GM12801 (cell line): ENCODE data around the gene POLR1E.

Experiments used
- TF ChIP-seq, protein P1 (sequence below): IDR thresholded peaks from one replicate; pipeline ENCODE4 v1.5.1; 2011; ENCODE audit warnings: control low read depth; ENCODE audit not compliant: insufficient read length; ENCODE audit errors: extremely low read depth

The POLR1E gene

GRCh38 chr9:37538099-37538498 lies 52.4 kb downstream of the POLR1E start:
- TF ChIP-seq, protein P1, sequence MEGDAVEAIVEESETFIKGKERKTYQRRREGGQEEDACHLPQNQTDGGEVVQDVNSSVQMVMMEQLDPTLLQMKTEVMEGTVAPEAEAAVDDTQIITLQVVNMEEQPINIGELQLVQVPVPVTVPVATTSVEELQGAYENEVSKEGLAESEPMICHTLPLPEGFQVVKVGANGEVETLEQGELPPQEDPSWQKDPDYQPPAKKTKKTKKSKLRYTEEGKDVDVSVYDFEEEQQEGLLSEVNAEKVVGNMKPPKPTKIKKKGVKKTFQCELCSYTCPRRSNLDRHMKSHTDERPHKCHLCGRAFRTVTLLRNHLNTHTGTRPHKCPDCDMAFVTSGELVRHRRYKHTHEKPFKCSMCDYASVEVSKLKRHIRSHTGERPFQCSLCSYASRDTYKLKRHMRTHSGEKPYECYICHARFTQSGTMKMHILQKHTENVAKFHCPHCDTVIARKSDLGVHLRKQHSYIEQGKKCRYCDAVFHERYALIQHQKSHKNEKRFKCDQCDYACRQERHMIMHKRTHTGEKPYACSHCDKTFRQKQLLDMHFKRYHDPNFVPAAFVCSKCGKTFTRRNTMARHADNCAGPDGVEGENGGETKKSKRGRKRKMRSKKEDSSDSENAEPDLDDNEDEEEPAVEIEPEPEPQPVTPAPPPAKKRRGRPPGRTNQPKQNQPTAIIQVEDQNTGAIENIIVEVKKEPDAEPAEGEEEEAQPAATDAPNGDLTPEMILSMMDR, result no peak

DNA sequence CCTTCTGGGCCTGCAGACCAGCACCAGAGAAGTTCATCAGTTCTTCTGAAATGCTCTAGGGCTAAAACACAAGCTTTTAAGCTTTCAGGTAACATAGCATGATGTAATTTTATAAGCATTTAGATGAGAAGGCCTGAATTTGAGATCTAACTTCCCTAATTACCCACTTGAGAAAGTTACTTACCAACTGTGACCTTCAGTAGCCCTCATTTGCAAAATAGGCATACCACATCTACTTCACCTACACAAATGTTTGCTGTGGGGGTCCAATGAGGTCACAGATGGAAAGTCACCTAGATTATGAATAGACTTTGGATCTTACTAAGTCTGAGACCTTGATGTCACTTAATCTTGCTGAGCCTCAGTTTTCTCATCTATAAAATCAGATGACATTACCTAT lies 53.9 kb downstream of the POLR1E start:
- TF ChIP-seq, protein P1, result no peak

DNA sequence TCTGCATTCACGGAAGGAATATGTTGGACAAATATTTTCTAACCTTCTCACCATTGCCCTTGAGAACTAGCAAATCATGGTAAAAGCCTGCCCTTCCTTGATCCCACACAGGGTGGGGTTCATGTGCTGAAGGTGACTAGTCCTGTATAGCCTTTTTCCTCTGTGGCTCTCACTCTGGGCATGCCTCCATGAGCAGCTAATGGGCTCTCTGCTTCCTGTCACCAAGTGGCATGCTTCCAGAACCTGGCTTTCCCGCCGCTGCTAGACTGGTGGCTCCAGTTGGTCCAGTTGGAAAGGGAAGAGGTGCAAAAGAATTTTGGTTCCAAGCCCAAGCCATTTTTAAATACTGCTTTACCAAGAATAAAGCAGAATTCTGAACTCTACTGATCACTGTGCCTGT lies 54.9 kb downstream of the POLR1E start:
- TF ChIP-seq, protein P1, result no peak

- TF ChIP-seq, protein P1, result no peak
Observed at GRCh38 chr9:37541465-37541864, 55.7 kb downstream of the POLR1E start.

GRCh38 chr9:37542488-37542887 lies 56.7 kb downstream of the POLR1E start:
- TF ChIP-seq, protein P1, result no peak

DNA sequence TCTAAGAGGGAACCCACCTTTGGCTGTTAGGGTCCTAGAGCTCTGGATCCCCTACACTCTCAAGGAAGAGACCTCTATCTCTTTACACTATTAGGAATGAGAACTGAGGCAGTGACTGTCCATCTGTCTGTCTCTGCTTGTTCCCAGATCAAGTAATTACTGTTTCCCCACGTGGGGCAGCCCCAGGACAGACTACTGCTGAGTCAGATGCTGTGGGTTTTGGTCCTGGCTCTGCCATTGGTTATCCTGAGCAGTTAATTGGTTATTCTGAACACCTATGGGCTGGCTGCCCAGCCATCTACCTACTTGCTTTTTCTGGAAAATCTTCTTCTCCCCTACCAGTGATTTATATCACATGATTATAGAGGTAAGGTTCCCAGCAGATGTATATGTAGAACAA lies 57.1 kb downstream of the POLR1E start:
- TF ChIP-seq, protein P1, result no peak

DNA sequence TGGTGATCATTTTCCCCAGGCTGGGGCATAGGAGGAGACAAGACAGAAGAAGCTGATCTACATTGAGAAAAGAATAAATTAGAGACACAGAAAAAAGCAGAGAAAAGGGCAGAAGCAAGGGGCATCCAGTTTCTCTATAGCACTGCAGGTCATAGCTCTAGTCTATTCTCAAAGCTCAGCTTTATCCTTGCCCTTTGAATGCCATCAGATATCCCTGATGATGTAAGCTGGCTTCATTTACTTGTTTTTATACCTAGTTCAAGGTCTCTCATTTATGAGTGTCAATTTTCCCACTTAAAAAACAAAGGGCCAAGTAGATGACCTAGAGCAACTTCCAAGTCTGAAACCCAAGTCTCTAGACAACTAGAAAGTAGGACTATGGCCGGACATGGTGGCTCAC lies 57.7 kb downstream of the POLR1E start:
- TF ChIP-seq, protein P1, result no peak
